Transverse colon (tissue), 3 donors: ENCODE results near the gene ANGEL1.
A peak's percentile ranks its signal among the peaks of the same experiment; 100 is the strongest.

Experiments used
- EP300 ChIP-seq: sonication (generic); formaldehyde crosslinking; IDR thresholded peaks from one replicate; pipeline ENCODE4 v1.6.1; 2017; ENCODE audit warnings: antibody characterized with exemption, low read depth
- POLR2A ChIP-seq: fragments of 450-650 bp; IDR thresholded peaks from one replicate; pipeline ENCODE4 v1.6.1; 2016; ENCODE audit warnings: antibody characterized with exemption, mild to moderate bottlenecking, moderate library complexity
- POLR2AphosphoS5 ChIP-seq, 3 donors: sonication (generic); formaldehyde crosslinking; IDR thresholded peaks; one replicate each; pipeline ENCODE4 v1.6.1; 2016; ENCODE audit warnings: antibody characterized with exemption in 3 of 3

GRCh38 chr14:76812422-76813383 lies at the start of gene ANGEL1:
- TF ChIP-seq POLR2AphosphoS5 (IDR thresholded peaks at IDR 0.05) (peak; percentile 84 to 92 (median 89)), POLR2A (peak; percentile 89), EP300 (peak; percentile 37)
